Astrocyte (in vitro differentiated cells and primary cell): ENCODE results near the gene ETV6. TPM values are rescaled to one million over a fixed set of nuclear protein-coding genes. Genes with fewer than 3 reads are reported as not detected.

Source experiments
- DNase-seq: peaks from one replicate; pipeline ENCODE4 v3.0.0-alpha.2; 2010; ENCODE audit warnings: low read depth
- FAIRE-seq: peaks from 2 replicates; lab custom pipeline; 2011; peaks lifted over from hg19 to GRCh38; lab: Jason Lieb, UNC
- H2AFZ ChIP-seq: 2 replicates; pipeline ENCODE4 v1.6.0; 2012; ENCODE audit warnings: low read depth, low read length, inconsistent platforms
- H3K27ac ChIP-seq: 2 replicates; pipeline ENCODE4 v1.5.1; 2011; ENCODE audit warnings: low read depth, low read length, inconsistent platforms
- H3K27me3 ChIP-seq: 2 replicates; pipeline ENCODE4 v1.6.0; 2011; ENCODE audit warnings: low read length, inconsistent platforms; ENCODE audit not compliant: insufficient read depth
- H3K36me3 ChIP-seq: 2 replicates; pipeline ENCODE4 v1.5.1; 2011; ENCODE audit warnings: low read length, inconsistent platforms; ENCODE audit not compliant: insufficient read depth
- H3K4me1 ChIP-seq: 2 replicates; pipeline ENCODE4 v1.5.1; 2011; ENCODE audit warnings: low read length, inconsistent platforms; ENCODE audit not compliant: insufficient read depth
- H3K4me2 ChIP-seq: 2 replicates; pipeline ENCODE4 v1.6.0; 2012; ENCODE audit warnings: low read length, inconsistent platforms
- H3K4me3 ChIP-seq: 2 replicates; pipeline ENCODE4 v1.5.1; 2011; ENCODE audit warnings: low read depth, mild to moderate bottlenecking, low read length, inconsistent platforms; ENCODE audit not compliant: insufficient read depth
- H3K79me2 ChIP-seq: 2 replicates; pipeline ENCODE4 v1.6.0; 2012; ENCODE audit warnings: mild to moderate bottlenecking, low read length, inconsistent platforms; ENCODE audit not compliant: insufficient read depth
- H3K9ac ChIP-seq: 2 replicates; pipeline ENCODE4 v1.6.0; 2012; ENCODE audit warnings: mild to moderate bottlenecking, low read length, inconsistent platforms
- H3K9me3 ChIP-seq: 2 replicates; pipeline ENCODE4 v1.5.1; 2012; ENCODE audit warnings: low read depth, mild to moderate bottlenecking, low read length, inconsistent platforms; ENCODE audit not compliant: insufficient read depth
- H4K20me1 ChIP-seq: 2 replicates; pipeline ENCODE4 v1.6.0; 2012; ENCODE audit warnings: low read length, inconsistent platforms; ENCODE audit not compliant: insufficient read depth
- H3K27ac Mint-ChIP-seq: one replicate; pipeline ENCODE4 v1.8.0; 2021; ENCODE audit warnings: mild to moderate bottlenecking, mixed read lengths; ENCODE audit not compliant: unreplicated experiment
- H3K27me3 Mint-ChIP-seq: one replicate; pipeline ENCODE4 v1.8.0; 2021; ENCODE audit warnings: low read depth, mixed read lengths; ENCODE audit not compliant: unreplicated experiment
- H3K36me3 Mint-ChIP-seq: one replicate; pipeline ENCODE4 v1.8.0; 2021; ENCODE audit warnings: low read depth, mixed read lengths; ENCODE audit not compliant: unreplicated experiment
- H3K4me1 Mint-ChIP-seq: one replicate; pipeline ENCODE4 v1.8.0; 2021; ENCODE audit warnings: low read depth, mixed read lengths; ENCODE audit not compliant: unreplicated experiment
- H3K4me3 Mint-ChIP-seq: one replicate; pipeline ENCODE4 v1.8.0; 2021; ENCODE audit warnings: mild to moderate bottlenecking, moderate library complexity, mixed read lengths; ENCODE audit not compliant: unreplicated experiment
- H3K9me3 Mint-ChIP-seq: one replicate; pipeline ENCODE4 v1.8.0; 2021; ENCODE audit warnings: mild to moderate bottlenecking, mixed read lengths; ENCODE audit not compliant: unreplicated experiment
- EZH2 ChIP-seq: IDR thresholded peaks from 2 replicates; pipeline ENCODE4 v1.6.1; 2012; ENCODE audit warnings: mild to moderate bottlenecking, low read length, inconsistent platforms; ENCODE audit not compliant: insufficient read depth
- total RNA-seq: library from RNA; stranded (reverse); gene quantifications from 2 replicates; pipeline ENCODE4 v1.2.1, GENCODE V29; 2021
- TF ChIP-seq, protein P1 (sequence below): IDR thresholded peaks from 2 replicates; pipeline ENCODE4 v1.5.1; 2011; ENCODE audit warnings: low read depth, mild to moderate bottlenecking, inconsistent platforms, low read length, moderate library complexity; ENCODE audit not compliant: insufficient read depth

The ETV6 gene
- total RNA-seq, 1 donor from 2014 or later: 41.2 TPM

- FAIRE-seq (no peak), DNase-seq (no peak)
- H3K4me2 ChIP-seq: no peak overlapping the region
- peaks cover 4% of the 10 kb centered on the region for H3K36me3 ChIP-seq
- no peak overlapping the region for H3K4me3 ChIP-seq
- H3K27ac Mint-ChIP-seq: no peak overlapping the region
- H3K4me3 Mint-ChIP-seq: no peak overlapping the region
- no peaks in the 10 kb centered on the region for H3K9me3 Mint-ChIP-seq
- no peaks in the 10 kb centered on the region for H3K9me3 ChIP-seq
- no peaks in the 10 kb centered on the region for H3K27me3 Mint-ChIP-seq
- H3K27me3 ChIP-seq: no peaks in the 10 kb centered on the region
- H3K36me3 Mint-ChIP-seq: peaks cover 9% of the 10 kb centered on the region
- no peak overlapping the region for H3K27ac ChIP-seq
- H3K9ac ChIP-seq: no peak overlapping the region
- peaks cover 29% of the 10 kb centered on the region for H3K4me1 Mint-ChIP-seq
- H3K4me1 ChIP-seq: peaks cover 14% of the 10 kb centered on the region
- H4K20me1 ChIP-seq: peaks cover 7% of the 10 kb centered on the region
- H2AFZ ChIP-seq: no peak overlapping the region
- TF ChIP-seq EZH2: no peak
- TF ChIP-seq, protein P1, sequence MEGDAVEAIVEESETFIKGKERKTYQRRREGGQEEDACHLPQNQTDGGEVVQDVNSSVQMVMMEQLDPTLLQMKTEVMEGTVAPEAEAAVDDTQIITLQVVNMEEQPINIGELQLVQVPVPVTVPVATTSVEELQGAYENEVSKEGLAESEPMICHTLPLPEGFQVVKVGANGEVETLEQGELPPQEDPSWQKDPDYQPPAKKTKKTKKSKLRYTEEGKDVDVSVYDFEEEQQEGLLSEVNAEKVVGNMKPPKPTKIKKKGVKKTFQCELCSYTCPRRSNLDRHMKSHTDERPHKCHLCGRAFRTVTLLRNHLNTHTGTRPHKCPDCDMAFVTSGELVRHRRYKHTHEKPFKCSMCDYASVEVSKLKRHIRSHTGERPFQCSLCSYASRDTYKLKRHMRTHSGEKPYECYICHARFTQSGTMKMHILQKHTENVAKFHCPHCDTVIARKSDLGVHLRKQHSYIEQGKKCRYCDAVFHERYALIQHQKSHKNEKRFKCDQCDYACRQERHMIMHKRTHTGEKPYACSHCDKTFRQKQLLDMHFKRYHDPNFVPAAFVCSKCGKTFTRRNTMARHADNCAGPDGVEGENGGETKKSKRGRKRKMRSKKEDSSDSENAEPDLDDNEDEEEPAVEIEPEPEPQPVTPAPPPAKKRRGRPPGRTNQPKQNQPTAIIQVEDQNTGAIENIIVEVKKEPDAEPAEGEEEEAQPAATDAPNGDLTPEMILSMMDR: no peak
- H3K79me2 ChIP-seq: peaks cover 18% of the 10 kb centered on the region
Observed at GRCh38 chr12:11833174-11833895, 183.9 kb downstream of the ETV6 start.

GRCh38 chr12:11834104-11834812 is 184.8 kb downstream of the ETV6 start:
- no peak overlapping the region for H3K27ac ChIP-seq
- H2AFZ ChIP-seq: no peak overlapping the region
- H3K36me3 Mint-ChIP-seq: peaks cover 12% of the 10 kb centered on the region
- FAIRE-seq (peak; percentile 59), DNase-seq (peak; percentile 40)
- H3K4me1 Mint-ChIP-seq: peaks cover 34% of the 10 kb centered on the region
- no peak overlapping the region for H3K9ac ChIP-seq
- H3K4me1 ChIP-seq: peaks cover 21% of the 10 kb centered on the region
- peaks cover 18% of the 10 kb centered on the region for H3K79me2 ChIP-seq
- H3K4me3 ChIP-seq: no peak overlapping the region
- peaks cover 4% of the 10 kb centered on the region for H3K36me3 ChIP-seq
- H3K9me3 ChIP-seq: no peaks in the 10 kb centered on the region
- no peaks in the 10 kb centered on the region for H3K9me3 Mint-ChIP-seq
- no peaks in the 10 kb centered on the region for H3K27me3 Mint-ChIP-seq
- H4K20me1 ChIP-seq: peaks cover 7% of the 10 kb centered on the region
- H3K4me2 ChIP-seq: no peak overlapping the region
- H3K4me3 Mint-ChIP-seq: no peak overlapping the region
- H3K27ac Mint-ChIP-seq: no peak overlapping the region
- no peaks in the 10 kb centered on the region for H3K27me3 ChIP-seq
- TF ChIP-seq, protein P1: no peak
- no peak for TF ChIP-seq EZH2
